Neuronal stem cell (in vitro differentiated cells): Measurements from ENCODE around the gene MPL.

ENCODE experiments used
- DNase-seq: peaks from one replicate; pipeline ENCODE4 v3.0.0-alpha.2; 2013; ENCODE audit warnings: low spot score
- H2AFZ ChIP-seq: one replicate; pipeline ENCODE4 v1.6.1; 2013; ENCODE audit warnings: mild to moderate bottlenecking, low read length, inconsistent platforms
- H2AK5ac ChIP-seq: 2 replicates; pipeline ENCODE4 v1.6.1; 2013; ENCODE audit warnings: low read depth, mild to moderate bottlenecking, inconsistent platforms, low read length, moderate library complexity, mixed read lengths
- H2BK120ac ChIP-seq: 2 replicates; pipeline ENCODE4 v1.6.1; 2013; ENCODE audit warnings: low read depth, mild to moderate bottlenecking, inconsistent platforms, low read length, moderate library complexity, mixed read lengths
- H2BK12ac ChIP-seq: one replicate; pipeline ENCODE4 v1.6.1; 2013; ENCODE audit warnings: low read length, inconsistent platforms
- H2BK15ac ChIP-seq: 2 replicates; pipeline ENCODE4 v1.6.1; 2013; ENCODE audit warnings: mild to moderate bottlenecking, low read length, inconsistent platforms, mixed read lengths
- H2BK5ac ChIP-seq: one replicate; pipeline ENCODE4 v1.6.1; 2013; ENCODE audit warnings: inconsistent platforms, mild to moderate bottlenecking, low read length, moderate library complexity
- H3K14ac ChIP-seq: one replicate; pipeline ENCODE4 v1.6.1; 2013; ENCODE audit warnings: low read length, inconsistent platforms
- H3K18ac ChIP-seq: 2 replicates; pipeline ENCODE4 v1.6.1; 2013; ENCODE audit warnings: low read length, inconsistent platforms
- H3K23ac ChIP-seq: 2 replicates; pipeline ENCODE4 v1.6.1; 2013; ENCODE audit warnings: low read depth, mild to moderate bottlenecking, mixed read lengths, low read length, inconsistent platforms; ENCODE audit not compliant: poor library complexity
- H3K27ac ChIP-seq: replicated peaks from 3 replicates; pipeline ENCODE4 v1.5.1; 2013; ENCODE audit warnings: low read length, inconsistent platforms
- H3K27me3 ChIP-seq, 3 experiments: 2 replicates each; pipeline ENCODE4 v1.6.1; 2013; ENCODE audit warnings: low read length in 3 of 3, mild to moderate bottlenecking in 2 of 3, inconsistent platforms in 1 of 3, low read depth in 1 of 3, mixed read lengths in 1 of 3, moderate library complexity in 1 of 3; ENCODE audit not compliant: control insufficient read depth in 3 of 3, insufficient read depth in 3 of 3
- H3K36me3 ChIP-seq, 2 donors: replicated peaks in 1 of 2; 2 replicates each; pipeline ENCODE4 v1.6.1; 2013; ENCODE audit warnings: low read length in 2 of 2; ENCODE audit not compliant: control insufficient read depth in 2 of 2, insufficient read depth in 2 of 2
- H3K4ac ChIP-seq: 2 replicates; pipeline ENCODE4 v1.6.1; 2013; ENCODE audit warnings: inconsistent platforms, mild to moderate bottlenecking, low read length, moderate library complexity
- H3K4me1 ChIP-seq, 2 donors: 1 replicate in 1 of 2; 2 replicates in 1 of 2; pipeline ENCODE4 v1.6.1; 2013; ENCODE audit warnings: low read length in 2 of 2, low read depth in 1 of 2; ENCODE audit not compliant: control insufficient read depth in 2 of 2, insufficient read depth in 1 of 2
- H3K4me2 ChIP-seq: one replicate; pipeline ENCODE4 v1.6.1; 2013; ENCODE audit warnings: mild to moderate bottlenecking, low read length, inconsistent platforms; ENCODE audit not compliant: insufficient read depth, poor library complexity, severe bottlenecking
- H3K4me3 ChIP-seq, 2 donors: 2 replicates each; pipeline ENCODE4 v1.5.1; 2013; ENCODE audit warnings: low read length in 2 of 2, mild to moderate bottlenecking in 2 of 2, inconsistent platforms in 1 of 2, moderate library complexity in 1 of 2
- H3K79me1 ChIP-seq: one replicate; pipeline ENCODE4 v1.6.1; 2013; ENCODE audit warnings: low read depth, mild to moderate bottlenecking, inconsistent platforms, low read length, moderate library complexity
- H3K9ac ChIP-seq: one replicate; pipeline ENCODE4 v1.6.1; 2013; ENCODE audit warnings: mild to moderate bottlenecking, low read depth, low read length, inconsistent platforms; ENCODE audit not compliant: poor library complexity
- H3K9me3 ChIP-seq, 2 donors: replicated peaks in 1 of 2; 2 replicates each; pipeline versions ENCODE3 to v1.6.1; 2013; ENCODE audit warnings: low read length in 2 of 2, mild to moderate bottlenecking in 2 of 2, inconsistent platforms in 1 of 2, low read depth in 1 of 2, mixed read lengths in 1 of 2, moderate library complexity in 1 of 2; ENCODE audit not compliant: control insufficient read depth in 2 of 2, insufficient read depth in 1 of 2
- H4K8ac ChIP-seq: one replicate; pipeline ENCODE4 v1.6.1; 2013; ENCODE audit warnings: low read depth, mild to moderate bottlenecking, inconsistent platforms, low read length, moderate library complexity
- H4K91ac ChIP-seq: one replicate; pipeline ENCODE4 v1.6.1; 2013; ENCODE audit warnings: low read length, low read depth, mild to moderate bottlenecking, inconsistent platforms; ENCODE audit not compliant: poor library complexity
- WGBS, 2 donors: extraction: QIAGEN DNeasy Blood & Tissue Kit; methylation state at CpG; one replicate each; pipeline ENCODE4 v1.1.7; 2013; ENCODE audit warnings: missing lambda C conversion rate in 2 of 2, mixed read lengths in 1 of 2; ENCODE audit not compliant: insufficient read length in 2 of 2, insufficient replicate concordance in 1 of 2; ENCODE audit errors: extremely low coverage in 2 of 2; 5-methylcytosine and 5-hydroxymethylcytosine counted together

MPL gene

DNA sequence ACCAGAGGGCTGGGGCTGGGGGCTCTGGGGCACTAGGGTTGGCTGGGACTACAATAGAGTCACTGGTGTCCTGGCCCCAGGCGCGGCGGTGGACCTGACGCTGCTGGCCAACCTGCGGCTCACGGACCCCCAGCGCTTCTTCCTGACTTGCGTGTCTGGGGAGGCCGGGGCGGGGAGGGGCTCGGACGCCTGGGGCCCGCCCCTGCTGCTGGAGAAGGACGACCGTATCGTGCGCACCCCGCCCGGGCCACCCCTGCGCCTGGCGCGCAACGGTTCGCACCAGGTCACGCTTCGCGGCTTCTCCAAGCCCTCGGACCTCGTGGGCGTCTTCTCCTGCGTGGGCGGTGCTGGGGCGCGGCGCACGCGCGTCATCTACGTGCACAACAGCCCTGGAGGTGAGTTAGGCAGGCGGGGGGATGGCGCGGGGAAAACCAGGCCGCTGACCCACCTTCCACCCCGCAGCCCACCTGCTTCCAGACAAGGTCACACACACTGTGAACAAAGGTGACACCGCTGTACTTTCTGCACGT, 32.8 kb upstream of the MPL start:
- Histone ChIP-seq H2BK12ac (no peak overlapping the region), H3K36me3 (no peaks in the 10 kb centered on the region), H3K18ac (peak overlapping the region; percentile 72), H3K14ac (no peak overlapping the region), H3K4me3 (no peak overlapping the region), H3K4me2 (no peak overlapping the region), H3K27ac (no peak overlapping the region), H2AFZ (peak overlapping the region; percentile 66), H3K23ac (no peak overlapping the region), H3K79me1 (no peaks in the 10 kb centered on the region), H3K9ac (no peak overlapping the region), H4K8ac (no peak overlapping the region), H3K9me3 (no peaks in the 10 kb centered on the region), H3K4me1 (peaks cover 3 to 8% of the 10 kb centered on the region in 2 donors), H2AK5ac (no peak overlapping the region), H3K4ac (no peak overlapping the region), H2BK5ac (no peak overlapping the region), H2BK120ac (no peak overlapping the region), H4K91ac (no peak overlapping the region), H2BK15ac (no peak overlapping the region), H3K27me3 (peaks cover 0 to 2% (median 0%) of the 10 kb centered on the region in 3 experiments)
- WGBS, 2 donors, result no CpG with 5 or more reads among the region's 46 CpGs
- no peak for DNase-seq

DNA sequence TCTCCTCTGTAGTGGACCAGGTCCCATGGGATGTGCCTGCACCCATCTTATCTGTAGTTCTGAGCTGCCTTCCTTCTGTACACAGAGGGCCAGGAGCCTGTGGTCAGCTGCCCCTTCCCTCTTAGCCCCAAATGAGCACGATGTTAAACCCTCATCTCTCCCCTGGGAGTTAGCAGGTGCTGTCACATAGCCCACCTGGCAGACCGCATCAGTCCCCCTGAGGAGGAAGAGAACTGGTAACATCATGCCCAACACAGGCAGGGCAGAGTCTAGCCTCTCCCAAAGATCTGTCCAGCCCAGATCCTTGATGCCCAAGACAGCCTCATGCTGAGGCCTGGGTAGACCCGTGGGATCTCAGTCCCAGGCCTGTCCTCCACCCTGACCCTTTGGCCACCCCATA, 32.2 kb upstream of the MPL start:
- H4K8ac ChIP-seq, result no peak overlapping the region
- H2BK15ac ChIP-seq, result no peak overlapping the region
- no peak overlapping the region for H2BK12ac ChIP-seq
- H3K79me1 ChIP-seq, result no peaks in the 10 kb centered on the region
- no peak overlapping the region for H3K14ac ChIP-seq
- no peak overlapping the region for H3K4me2 ChIP-seq
- H3K23ac ChIP-seq, result no peak overlapping the region
- H3K18ac ChIP-seq, result no peak overlapping the region
- H3K36me3 ChIP-seq, result no peaks in the 10 kb centered on the region
- H2BK5ac ChIP-seq, result no peak overlapping the region
- no peak overlapping the region for H3K4ac ChIP-seq
- H3K27me3 ChIP-seq, result peaks cover 0 to 2% (median 0%) of the 10 kb centered on the region in 3 experiments
- peaks cover 3 to 6% of the 10 kb centered on the region in 2 donors for H3K4me1 ChIP-seq
- H2AFZ ChIP-seq, result no peak overlapping the region
- no peak overlapping the region for H3K9ac ChIP-seq
- no CpG with 5 or more reads among the region's 3 CpGs for WGBS, 2 donors
- no peak for DNase-seq
- H3K4me3 ChIP-seq, result no peak overlapping the region
- H2BK120ac ChIP-seq, result no peak overlapping the region
- no peak overlapping the region for H2AK5ac ChIP-seq
- H4K91ac ChIP-seq, result no peak overlapping the region
- no peaks in the 10 kb centered on the region for H3K9me3 ChIP-seq
- no peak overlapping the region for H3K27ac ChIP-seq

- H3K4ac ChIP-seq, result no peak overlapping the region
- no peak for DNase-seq
- H2BK5ac ChIP-seq, result no peak overlapping the region
- no peak overlapping the region for H3K14ac ChIP-seq
- no peak overlapping the region for H2BK15ac ChIP-seq
- peak overlapping the region; percentile 0 for H3K18ac ChIP-seq
- H3K36me3 ChIP-seq, result no peaks in the 10 kb centered on the region
- no peak overlapping the region for H3K9ac ChIP-seq
- H2AK5ac ChIP-seq, result no peak overlapping the region
- no peak overlapping the region for H3K4me3 ChIP-seq
- H3K27me3 ChIP-seq, result peaks cover 0 to 2% (median 0%) of the 10 kb centered on the region in 3 experiments
- H2AFZ ChIP-seq, result no peak overlapping the region
- H3K23ac ChIP-seq, result no peak overlapping the region
- H3K27ac ChIP-seq, result no peak overlapping the region
- H3K4me2 ChIP-seq, result no peak overlapping the region
- no peak overlapping the region for H4K8ac ChIP-seq
- WGBS, 2 donors, result no CpG with 5 or more reads among the region's 6 CpGs
- no peaks in the 10 kb centered on the region for H3K79me1 ChIP-seq
- peaks cover 2 to 3% of the 10 kb centered on the region in 2 donors for H3K4me1 ChIP-seq
- no peak overlapping the region for H2BK120ac ChIP-seq
- H4K91ac ChIP-seq, result no peak overlapping the region
- no peak overlapping the region for H2BK12ac ChIP-seq
- H3K9me3 ChIP-seq, result no peaks in the 10 kb centered on the region
Observed at GRCh38 chr1:43305926-43306687, 31.5 kb upstream of the MPL start.

GRCh38 chr1:43306688-43307457, 30.7 kb upstream of the MPL start:
- H3K4me1 ChIP-seq, result peaks cover 2 to 3% of the 10 kb centered on the region in 2 donors
- H2AFZ ChIP-seq, result no peak overlapping the region
- H3K36me3 ChIP-seq, result no peaks in the 10 kb centered on the region
- H3K79me1 ChIP-seq, result no peaks in the 10 kb centered on the region
- no peak overlapping the region for H3K14ac ChIP-seq
- peaks cover 0 to 2% (median 0%) of the 10 kb centered on the region in 3 experiments for H3K27me3 ChIP-seq
- H3K9ac ChIP-seq, result no peak overlapping the region
- H3K9me3 ChIP-seq, result no peaks in the 10 kb centered on the region
- WGBS, 2 donors, result no CpG with 5 or more reads among the region's 17 CpGs
- no peak for DNase-seq
- no peak overlapping the region for H3K4ac ChIP-seq
- H3K18ac ChIP-seq, result peak overlapping the region; percentile 0
- no peak overlapping the region for H2BK5ac ChIP-seq
- no peak overlapping the region for H2BK12ac ChIP-seq
- no peak overlapping the region for H2BK120ac ChIP-seq
- H3K4me3 ChIP-seq, result no peak overlapping the region
- H2BK15ac ChIP-seq, result no peak overlapping the region
- no peak overlapping the region for H4K91ac ChIP-seq
- peak overlapping the region; percentile 14 for H3K23ac ChIP-seq
- H3K27ac ChIP-seq, result no peak overlapping the region
- no peak overlapping the region for H3K4me2 ChIP-seq
- no peak overlapping the region for H4K8ac ChIP-seq
- H2AK5ac ChIP-seq, result peak overlapping the region; percentile 22
